NOMO-1 treated with DMSO at 0.1 percent for 48 hours (cell line): ENCODE data around the gene OR5T2.
"Not testable (repeated sequence)": the region's sequence is repeated elsewhere in the genome, so short reads cannot be mapped to it uniquely, and the experiment has no call there.

Experiments used
- DNase-seq: peaks from one replicate; lab custom pipeline; 2025; ENCODE audit not compliant: unreplicated experiment; lab: John Stamatoyannopoulos, UW

The OR5T2 gene

DNA sequence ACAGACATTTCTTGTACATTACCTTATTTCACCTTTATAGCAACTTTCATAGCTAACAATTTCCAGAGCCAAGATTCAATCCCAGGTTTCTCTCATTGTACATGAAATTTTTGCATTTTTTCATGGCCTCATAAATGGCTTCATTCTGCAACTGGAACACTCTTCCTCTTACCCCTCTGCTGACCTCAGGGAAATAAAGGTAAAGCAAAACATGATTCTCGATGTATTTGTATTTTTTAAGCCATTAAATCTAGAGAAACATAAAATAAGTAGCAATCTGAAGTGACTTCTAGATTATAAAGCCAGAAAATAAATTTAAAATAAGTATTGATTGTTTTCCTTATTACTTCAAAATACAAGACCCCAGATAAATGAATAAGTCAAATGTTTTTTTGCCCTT, at the start of gene OR5T2:
Gene OR5T2, minus strand, starts transcription at position 101 of the 400 bp plus-strand sequence. CDS start 1,193 bp downstream, outside the sequence.
- DNase-seq: no peak

DNA sequence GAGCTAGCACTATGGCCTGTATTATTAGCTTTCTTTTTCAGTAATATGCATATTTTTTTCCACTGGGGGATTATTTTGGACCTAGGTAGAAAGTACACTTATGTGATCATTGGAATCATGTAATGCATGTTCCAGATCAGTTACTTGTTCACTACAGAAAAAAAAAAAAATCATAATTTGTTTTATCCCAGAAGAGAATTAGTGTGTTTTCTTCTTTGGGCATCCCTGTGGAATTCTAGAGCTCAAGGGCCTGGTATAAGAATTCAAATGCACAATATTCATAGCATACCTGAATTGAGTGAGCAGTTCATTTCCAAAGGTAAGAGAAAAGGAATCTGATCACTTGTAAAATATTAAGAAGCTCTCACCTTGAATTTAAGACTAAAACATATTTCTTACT, 39.8 kb upstream of the OR5T2 start, which contains the start of gene OR5T1:
Gene OR5T1, plus strand, starts transcription at position 301 of the 400 bp plus-strand sequence. CDS start 1,485 bp downstream, outside the sequence.
- no peak for DNase-seq

DNA sequence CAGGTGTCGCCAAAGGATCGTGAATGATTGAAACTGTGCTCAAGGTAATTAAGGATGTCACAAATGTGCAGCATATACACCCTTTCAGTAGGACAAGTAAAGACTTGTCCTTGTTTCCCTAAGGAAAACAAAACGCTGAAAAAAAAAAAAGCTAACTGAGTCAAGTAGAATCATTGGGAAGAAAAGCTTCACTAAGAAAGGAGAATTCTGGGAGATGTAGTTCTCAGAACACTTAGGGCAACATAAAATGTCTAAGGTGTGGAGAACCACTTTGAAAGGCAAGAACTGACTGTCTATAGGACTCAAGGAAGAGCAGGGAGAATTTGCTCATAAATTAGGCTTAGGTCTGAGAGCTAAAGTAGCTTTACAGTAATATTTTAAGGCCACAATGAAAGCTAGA, 37.0 kb upstream of the OR5T2 start:
- no peak for DNase-seq

DNA sequence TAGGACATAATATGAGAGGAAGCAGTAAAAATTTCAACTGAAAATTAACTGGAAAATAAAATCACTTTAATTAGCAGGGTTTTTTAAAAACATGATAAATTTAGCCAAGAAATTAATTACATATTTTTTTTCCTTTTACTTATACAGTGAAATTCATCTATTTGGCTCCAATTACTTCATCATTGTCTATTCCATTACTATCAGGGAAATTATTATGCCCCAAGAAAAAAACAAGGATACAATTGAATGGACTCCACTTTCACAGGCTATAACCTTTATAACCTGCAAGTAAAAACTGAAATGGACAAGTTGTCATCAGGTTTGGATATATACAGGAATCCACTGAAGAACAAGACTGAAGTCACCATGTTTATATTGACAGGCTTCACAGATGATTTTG, 17.9 kb upstream of the OR5T2 start, which contains the start of gene OR5T3:
Gene OR5T3, plus strand, starts transcription at position 301 of the 400 bp plus-strand sequence. Its CDS starts 0 bp downstream, at position 301.
- no peak for DNase-seq

DNA sequence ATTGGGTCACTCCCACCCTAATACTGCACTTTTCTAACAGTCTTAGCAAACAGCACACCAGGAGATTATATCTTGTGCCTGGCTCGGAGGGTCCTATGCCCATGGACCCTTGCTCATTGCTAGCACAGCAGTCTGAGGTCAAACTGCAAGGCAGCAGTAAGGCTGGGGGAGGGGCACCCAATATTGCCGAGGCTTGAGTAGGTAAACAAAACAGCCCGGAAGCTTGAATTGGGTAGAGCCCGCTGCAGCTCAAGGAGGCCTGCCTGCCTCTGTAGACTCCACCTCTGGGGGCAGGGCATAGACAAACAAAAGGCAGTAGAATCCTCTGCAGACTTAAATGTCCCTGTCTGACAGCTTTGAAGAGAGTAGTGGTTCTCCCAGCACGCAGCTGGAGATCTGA, 14.3 kb downstream of the OR5T2 start:
- DNase-seq: not testable (repeated sequence)

DNA sequence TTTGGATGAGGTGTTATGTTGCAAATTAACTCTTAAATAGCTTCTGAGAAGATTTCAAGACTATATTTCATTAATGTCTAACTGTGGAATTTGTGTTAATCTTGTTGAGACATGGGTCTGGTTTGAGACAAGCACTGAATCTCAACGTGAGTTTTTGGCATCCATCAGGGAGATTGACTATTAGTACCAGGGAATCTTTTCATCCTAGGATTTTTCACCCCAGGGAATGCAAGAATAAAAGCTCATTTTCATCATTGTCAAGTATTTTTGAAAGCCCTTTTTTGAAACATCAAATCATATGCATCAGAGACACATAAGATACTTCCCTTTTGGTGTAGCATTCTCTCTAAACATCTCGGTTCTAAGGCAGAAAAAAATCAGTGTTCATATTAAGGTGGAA, 19.5 kb downstream of the OR5T2 start:
- no peak for DNase-seq

DNA sequence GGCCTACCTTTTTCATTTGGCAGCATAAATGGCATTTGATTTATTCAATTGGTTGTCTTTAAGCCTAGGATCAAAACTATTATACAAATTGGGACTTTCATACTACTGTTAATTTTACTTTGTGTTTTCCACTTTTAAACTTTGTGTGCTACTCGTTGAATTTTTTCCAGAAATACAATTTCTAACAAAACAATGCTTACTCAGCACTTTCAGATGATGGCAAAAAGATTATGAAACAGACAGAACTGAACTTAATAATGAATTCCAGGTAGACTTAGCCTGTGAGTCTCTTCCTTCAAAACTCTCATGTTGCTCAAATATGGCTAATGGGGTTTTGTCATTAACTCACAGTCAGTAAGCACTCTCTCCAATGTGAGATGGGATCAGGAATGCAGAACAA, 26.3 kb downstream of the OR5T2 start:
- no peak for DNase-seq

DNA sequence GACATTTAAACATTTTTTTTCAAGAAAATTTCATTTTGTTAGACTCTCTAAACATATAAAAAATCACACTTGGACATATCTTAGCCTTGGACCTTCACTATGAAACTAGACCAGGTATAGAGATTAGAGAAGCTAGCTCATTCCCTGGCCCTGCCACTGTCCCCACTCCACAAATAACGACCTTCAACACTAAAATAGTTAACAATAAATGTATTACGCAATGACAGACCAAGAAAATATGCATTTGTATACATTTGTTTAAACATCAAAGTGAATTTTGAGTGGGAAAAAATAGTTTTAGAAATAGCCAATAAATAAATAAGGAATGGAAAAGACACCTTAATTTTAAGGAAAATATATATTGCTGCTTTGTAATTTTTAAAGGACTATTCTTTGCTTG, 36.7 kb downstream of the OR5T2 start:
- no peak for DNase-seq

DNA sequence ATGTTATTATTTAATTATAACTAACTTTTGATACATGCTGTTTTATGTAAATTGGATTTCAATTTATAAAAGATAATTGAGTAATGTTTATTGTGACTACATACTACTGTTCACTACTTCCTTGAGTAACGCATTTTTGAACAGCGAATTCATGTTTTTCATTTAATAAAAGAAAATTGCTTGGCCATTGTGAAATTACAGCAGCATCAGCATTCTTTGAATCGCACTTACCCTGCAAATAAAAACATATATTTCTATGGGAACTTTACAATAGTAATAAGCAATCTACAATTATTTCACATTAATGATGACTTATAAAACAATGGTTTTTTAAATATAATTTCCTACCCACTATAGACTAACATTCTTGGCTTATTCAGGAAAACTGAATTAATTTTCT, 37.4 kb downstream of the OR5T2 start:
- DNase-seq: no peak

DNA sequence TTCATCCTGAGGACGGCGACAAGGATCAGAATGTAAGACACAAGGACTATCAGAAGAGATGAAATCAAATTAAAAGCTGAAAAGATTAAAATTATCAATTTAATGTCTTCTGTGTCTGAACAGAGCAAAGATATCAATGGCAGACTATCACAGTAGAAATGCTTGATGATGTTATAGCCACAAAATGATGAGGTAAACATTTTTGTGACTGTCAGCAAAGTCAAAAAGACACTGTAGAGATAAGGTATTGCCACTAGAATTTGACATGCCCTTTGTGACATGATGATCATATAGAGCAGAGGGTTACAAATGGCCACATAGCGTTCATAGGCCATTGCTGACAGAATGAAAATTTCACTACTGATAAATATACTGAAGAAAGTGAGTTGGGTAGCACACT, 45.5 kb downstream of the OR5T2 start:
- DNase-seq: no peak

DNA sequence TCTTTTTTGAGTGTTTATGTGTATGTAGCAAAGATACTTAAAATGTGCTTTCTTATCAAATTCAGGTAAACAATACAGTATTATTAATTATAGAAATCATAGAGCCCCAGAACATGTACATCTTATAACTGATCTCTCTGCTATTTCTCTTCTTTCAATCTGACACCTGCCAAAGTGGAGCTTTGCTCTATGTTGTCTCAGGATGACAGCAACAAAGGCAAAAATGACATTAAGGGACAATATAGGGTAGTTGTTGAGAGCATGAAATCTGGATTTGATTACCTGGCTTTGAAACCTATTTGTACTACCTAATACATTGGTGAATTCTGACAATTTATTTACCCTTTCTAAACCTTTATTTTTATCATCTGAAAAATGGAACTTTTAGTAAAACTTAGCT, 50.6 kb downstream of the OR5T2 start:
- DNase-seq: no peak
